Measurements from ENCODE around the gene SLC7A7. TPM values are rescaled to one million over a fixed set of nuclear protein-coding genes. Genes with fewer than 3 reads are reported as not detected.
A peak's percentile ranks its signal among the peaks of the same experiment; 100 is the strongest.

Gene SLC7A7
- total and polyA plus RNA-seq, 2 donors (not counting 1 experiment from before 2014, with no cell fraction given): 6.3 to 9.5 TPM

GRCh38 chr14:22845103-22845394, 29.8 kb upstream of the SLC7A7 start:
- peaks cover 52% of the 10 kb centered on the region for H3K4me1 ChIP-seq (ENCODE audit: control insufficient read depth, extremely low read depth, insufficient read depth, low read length)

GRCh38 chr14:22844221-22845102, 29.2 kb upstream of the SLC7A7 start:
- peaks cover 49% of the 10 kb centered on the region for H3K4me1 ChIP-seq (ENCODE audit: control insufficient read depth, extremely low read depth, insufficient read depth, low read length)
- DNase-seq (ENCODE audit: low read depth in 2 of 2): no peak
- H3K9me3 ChIP-seq (ENCODE audit: control insufficient read depth, insufficient read depth, low read depth, low read length): no peaks in the 10 kb centered on the region
- TF ChIP-seq EZH2 (IDR thresholded peaks at IDR 0.05; ENCODE audit: low read length, missing control alignments): no peak
- TF ChIP-seq CTCF (conservative IDR thresholded peaks at IDR 0.05 in 1 of 2, IDR thresholded peaks at IDR 0.05 in 1 of 2; ENCODE audit: low read depth in 1 of 2, low read length in 2 of 2): no peak
- H2AFZ ChIP-seq (ENCODE audit: low read length): no peak overlapping the region
- H3K9ac ChIP-seq (ENCODE audit: insufficient read depth, low read length): no peak overlapping the region
- no peak overlapping the region for H3K4me3 ChIP-seq (replicated peaks in 1 of 4; ENCODE audit: control extremely low read depth in 1 of 4, insufficient read depth in 1 of 4, low read depth in 3 of 4, low read length in 4 of 4)
- no peaks in the 10 kb centered on the region for H3K27me3 ChIP-seq (ENCODE audit: control insufficient read depth, insufficient read depth, low read length)
- H4K20me1 ChIP-seq (ENCODE audit: control insufficient read depth, extremely low read depth, insufficient read depth, low read length): no peaks in the 10 kb centered on the region
- H3K27ac ChIP-seq (ENCODE audit: insufficient read depth, low read length): peak overlapping the region; percentile 97
- H3K36me3 ChIP-seq (ENCODE audit: control insufficient read depth, insufficient read depth, low read length): peaks cover 61% of the 10 kb centered on the region
- peaks cover 66% of the 10 kb centered on the region for H3K79me2 ChIP-seq (ENCODE audit: control insufficient read depth, insufficient read depth, low read length)
- H3K4me2 ChIP-seq (ENCODE audit: extremely low read depth, insufficient read depth, low read length): no peak overlapping the region

More at GRCh38 chr14:22845103-22845394, 29.8 kb upstream of the SLC7A7 start:
- no peak for TF ChIP-seq EZH2 (IDR thresholded peaks at IDR 0.05; ENCODE audit: low read length, missing control alignments)
- TF ChIP-seq CTCF (conservative IDR thresholded peaks at IDR 0.05 in 1 of 2, IDR thresholded peaks at IDR 0.05 in 1 of 2; ENCODE audit: low read depth in 1 of 2, low read length in 2 of 2): no peak
- no peak overlapping the region for H2AFZ ChIP-seq (ENCODE audit: low read length)
- peaks cover 58% of the 10 kb centered on the region for H3K36me3 ChIP-seq (ENCODE audit: control insufficient read depth, insufficient read depth, low read length)
- H3K9me3 ChIP-seq (ENCODE audit: control insufficient read depth, insufficient read depth, low read depth, low read length): no peaks in the 10 kb centered on the region
- no peak for DNase-seq (ENCODE audit: low read depth in 2 of 2)
- H3K4me3 ChIP-seq (replicated peaks in 1 of 4; ENCODE audit: control extremely low read depth in 1 of 4, insufficient read depth in 1 of 4, low read depth in 3 of 4, low read length in 4 of 4): no peak overlapping the region
- peak overlapping the region; percentile 23 for H3K9ac ChIP-seq (ENCODE audit: insufficient read depth, low read length)
- no peaks in the 10 kb centered on the region for H3K27me3 ChIP-seq (ENCODE audit: control insufficient read depth, insufficient read depth, low read length)
- H3K4me2 ChIP-seq (ENCODE audit: extremely low read depth, insufficient read depth, low read length): no peak overlapping the region
- peaks cover 60% of the 10 kb centered on the region for H3K79me2 ChIP-seq (ENCODE audit: control insufficient read depth, insufficient read depth, low read length)
- H4K20me1 ChIP-seq (ENCODE audit: control insufficient read depth, extremely low read depth, insufficient read depth, low read length): no peaks in the 10 kb centered on the region
- peak overlapping the region; percentile 97 for H3K27ac ChIP-seq (ENCODE audit: insufficient read depth, low read length)

- Histone ChIP-seq H3K27ac (ENCODE audit: insufficient read depth, low read length) (peak overlapping the region; percentile 63), H3K79me2 (ENCODE audit: control insufficient read depth, insufficient read depth, low read length) (peaks cover 77% of the 10 kb centered on the region), H3K4me3 (replicated peaks in 1 of 4; ENCODE audit: control extremely low read depth in 1 of 4, insufficient read depth in 1 of 4, low read depth in 3 of 4, low read length in 4 of 4) (no peak overlapping the region), H2AFZ (ENCODE audit: low read length) (no peak overlapping the region), H3K36me3 (ENCODE audit: control insufficient read depth, insufficient read depth, low read length) (peaks cover 62% of the 10 kb centered on the region), H3K4me2 (ENCODE audit: extremely low read depth, insufficient read depth, low read length) (no peak overlapping the region), H3K9ac (ENCODE audit: insufficient read depth, low read length) (no peak overlapping the region), H4K20me1 (ENCODE audit: control insufficient read depth, extremely low read depth, insufficient read depth, low read length) (no peaks in the 10 kb centered on the region), H3K4me1 (ENCODE audit: control insufficient read depth, extremely low read depth, insufficient read depth, low read length) (peaks cover 43% of the 10 kb centered on the region), H3K9me3 (ENCODE audit: control insufficient read depth, insufficient read depth, low read depth, low read length) (no peaks in the 10 kb centered on the region), H3K27me3 (ENCODE audit: control insufficient read depth, insufficient read depth, low read length) (no peaks in the 10 kb centered on the region)
- TF ChIP-seq CTCF (conservative IDR thresholded peaks at IDR 0.05 in 1 of 2, IDR thresholded peaks at IDR 0.05 in 1 of 2; ENCODE audit: low read depth in 1 of 2, low read length in 2 of 2) (no peak), EZH2 (IDR thresholded peaks at IDR 0.05; ENCODE audit: low read length, missing control alignments) (no peak)
- no peak for DNase-seq (ENCODE audit: low read depth in 2 of 2)
Observed at GRCh38 chr14:22843123-22843925, 28.1 kb upstream of the SLC7A7 start.

Data from fibroblast of lung (primary cell).